ENCODE data around the gene FAM20C. TPM values are rescaled to one million over a fixed set of nuclear protein-coding genes. Genes with fewer than 3 reads are reported as not detected.

The FAM20C gene
- total and polyA plus RNA-seq, 2 of the 8 experiments (the other 6 are each of a cell fraction or from before 2014, with no cell fraction given): 9.5 to 34.8 TPM

DNA sequence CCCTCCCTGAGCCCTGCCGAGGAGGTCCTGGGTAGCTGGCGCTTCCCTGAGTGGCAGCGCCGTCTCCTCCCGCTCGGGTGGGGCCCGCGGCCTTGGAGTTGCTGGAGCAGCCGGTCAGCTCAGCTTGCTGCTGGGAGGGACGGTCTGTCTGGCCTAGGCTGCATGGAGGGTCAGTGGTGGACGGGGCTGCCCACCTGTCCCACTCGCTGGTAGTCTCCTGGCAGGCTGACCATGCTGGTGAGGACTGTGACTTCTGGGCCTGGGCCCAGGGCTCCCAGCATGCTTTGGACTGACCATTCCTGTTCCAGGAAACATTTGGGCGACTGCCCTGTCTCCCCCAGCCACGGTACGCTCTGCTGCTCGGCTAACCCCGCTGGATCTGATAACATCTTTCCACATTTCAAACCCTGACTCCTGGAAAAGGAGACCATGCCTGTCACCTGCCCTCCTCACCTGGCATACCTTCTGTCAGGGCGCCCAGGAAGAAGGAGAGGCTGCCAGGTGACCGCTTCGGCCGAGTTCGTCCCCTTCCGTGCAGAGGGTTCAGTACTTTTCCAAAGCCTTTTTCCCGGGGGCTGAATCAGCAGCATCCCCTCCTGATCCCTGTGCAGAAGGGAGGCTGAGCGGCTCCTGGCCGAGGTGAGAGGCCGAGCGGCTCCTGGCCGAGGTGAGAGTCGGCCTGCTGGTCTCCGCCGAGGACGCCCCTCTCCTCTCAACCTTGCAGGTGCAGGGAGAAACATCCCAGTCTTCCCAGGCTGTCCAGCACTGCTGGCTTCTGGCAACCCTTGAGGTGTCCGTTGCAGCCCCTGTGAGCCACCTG, 43.4 kb downstream of the FAM20C start (continued):
- TF ChIP-seq KDM1A (IDR thresholded peaks at IDR 0.05; ENCODE audit: borderline replicate concordance, low read length) (no peak), RAD21 (IDR thresholded peaks at IDR 0.05 in 1 of 2, conservative IDR thresholded peaks at IDR 0.05 in 1 of 2; ENCODE audit: low read depth in 2 of 2, low read length in 2 of 2) (no peak), SIN3A (conservative IDR thresholded peaks at IDR 0.05 in 1 of 2, IDR thresholded peaks at IDR 0.05 in 1 of 2; ENCODE audit: low read depth in 1 of 2, low read length in 2 of 2) (no peak), SIX5 (IDR thresholded peaks at IDR 0.05; ENCODE audit: low read depth, low read length) (no peak), CHD1 (IDR thresholded peaks at IDR 0.05; ENCODE audit: low read depth, low read length) (no peak), TAF7 (optimal IDR thresholded peaks at IDR 0.05; ENCODE audit: borderline replicate concordance, low read depth, low read length) (no peak), BACH1 (IDR thresholded peaks at IDR 0.05; ENCODE audit: low read length) (no peak)
- TF ChIP-seq, protein P1, sequence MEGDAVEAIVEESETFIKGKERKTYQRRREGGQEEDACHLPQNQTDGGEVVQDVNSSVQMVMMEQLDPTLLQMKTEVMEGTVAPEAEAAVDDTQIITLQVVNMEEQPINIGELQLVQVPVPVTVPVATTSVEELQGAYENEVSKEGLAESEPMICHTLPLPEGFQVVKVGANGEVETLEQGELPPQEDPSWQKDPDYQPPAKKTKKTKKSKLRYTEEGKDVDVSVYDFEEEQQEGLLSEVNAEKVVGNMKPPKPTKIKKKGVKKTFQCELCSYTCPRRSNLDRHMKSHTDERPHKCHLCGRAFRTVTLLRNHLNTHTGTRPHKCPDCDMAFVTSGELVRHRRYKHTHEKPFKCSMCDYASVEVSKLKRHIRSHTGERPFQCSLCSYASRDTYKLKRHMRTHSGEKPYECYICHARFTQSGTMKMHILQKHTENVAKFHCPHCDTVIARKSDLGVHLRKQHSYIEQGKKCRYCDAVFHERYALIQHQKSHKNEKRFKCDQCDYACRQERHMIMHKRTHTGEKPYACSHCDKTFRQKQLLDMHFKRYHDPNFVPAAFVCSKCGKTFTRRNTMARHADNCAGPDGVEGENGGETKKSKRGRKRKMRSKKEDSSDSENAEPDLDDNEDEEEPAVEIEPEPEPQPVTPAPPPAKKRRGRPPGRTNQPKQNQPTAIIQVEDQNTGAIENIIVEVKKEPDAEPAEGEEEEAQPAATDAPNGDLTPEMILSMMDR (IDR thresholded peaks at IDR 0.05; ENCODE audit: control extremely low read depth in 1 of 3, insufficient read depth in 1 of 3, low read depth in 1 of 3, low read length in 3 of 3): no peak
